Esophagus squamous epithelium (tissue), 4 donors: Measurements from ENCODE around the gene LARP1B.

Source experiments
- POLR2A ChIP-seq, 4 donors: fragments of 450-650 bp; IDR thresholded peaks; one replicate each; pipeline ENCODE4 v1.6.1; 2017; ENCODE audit warnings: antibody characterized with exemption in 4 of 4, mild to moderate bottlenecking in 4 of 4, moderate library complexity in 3 of 4
- TF ChIP-seq, protein P1 (sequence below), 6 experiments: fragments of 450-650 bp in 4 of 6; fragments of 200-600 bp in 2 of 6; sonication (generic) in 2 of 6; IDR thresholded peaks; one replicate each; pipeline ENCODE4 v1.5.1; 2016 to 2019; ENCODE audit warnings: antibody characterized with exemption in 6 of 6, mild to moderate bottlenecking in 4 of 6, moderate library complexity in 4 of 6

GRCh38 chr4:128166982-128167381 is 105.9 kb downstream of the LARP1B start:
- TF ChIP-seq, protein P1, sequence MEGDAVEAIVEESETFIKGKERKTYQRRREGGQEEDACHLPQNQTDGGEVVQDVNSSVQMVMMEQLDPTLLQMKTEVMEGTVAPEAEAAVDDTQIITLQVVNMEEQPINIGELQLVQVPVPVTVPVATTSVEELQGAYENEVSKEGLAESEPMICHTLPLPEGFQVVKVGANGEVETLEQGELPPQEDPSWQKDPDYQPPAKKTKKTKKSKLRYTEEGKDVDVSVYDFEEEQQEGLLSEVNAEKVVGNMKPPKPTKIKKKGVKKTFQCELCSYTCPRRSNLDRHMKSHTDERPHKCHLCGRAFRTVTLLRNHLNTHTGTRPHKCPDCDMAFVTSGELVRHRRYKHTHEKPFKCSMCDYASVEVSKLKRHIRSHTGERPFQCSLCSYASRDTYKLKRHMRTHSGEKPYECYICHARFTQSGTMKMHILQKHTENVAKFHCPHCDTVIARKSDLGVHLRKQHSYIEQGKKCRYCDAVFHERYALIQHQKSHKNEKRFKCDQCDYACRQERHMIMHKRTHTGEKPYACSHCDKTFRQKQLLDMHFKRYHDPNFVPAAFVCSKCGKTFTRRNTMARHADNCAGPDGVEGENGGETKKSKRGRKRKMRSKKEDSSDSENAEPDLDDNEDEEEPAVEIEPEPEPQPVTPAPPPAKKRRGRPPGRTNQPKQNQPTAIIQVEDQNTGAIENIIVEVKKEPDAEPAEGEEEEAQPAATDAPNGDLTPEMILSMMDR (IDR thresholded peaks at IDR 0.05) = no peak
- TF ChIP-seq POLR2A (IDR thresholded peaks at IDR 0.05) = no peak
